GM19328 (cell line): ENCODE results near the gene PXK.
A peak's percentile ranks its signal among the peaks of the same experiment; 100 is the strongest.
"Not testable (repeated sequence)": the region's sequence is repeated elsewhere in the genome, so short reads cannot be mapped to it uniquely, and the experiment has no call there.

Source experiments
- ATAC-seq: cut with Tn5 transposase; IDR thresholded peaks from one replicate; pipeline ENCODE4 v1.9.1; 2021; ENCODE audit warnings: mild to moderate bottlenecking, moderate library complexity; ENCODE audit not compliant: unreplicated experiment

Gene PXK

GRCh38 chr3:58323529-58324390, 8.9 kb upstream of the PXK start:
- ATAC-seq, result no peak

DNA sequence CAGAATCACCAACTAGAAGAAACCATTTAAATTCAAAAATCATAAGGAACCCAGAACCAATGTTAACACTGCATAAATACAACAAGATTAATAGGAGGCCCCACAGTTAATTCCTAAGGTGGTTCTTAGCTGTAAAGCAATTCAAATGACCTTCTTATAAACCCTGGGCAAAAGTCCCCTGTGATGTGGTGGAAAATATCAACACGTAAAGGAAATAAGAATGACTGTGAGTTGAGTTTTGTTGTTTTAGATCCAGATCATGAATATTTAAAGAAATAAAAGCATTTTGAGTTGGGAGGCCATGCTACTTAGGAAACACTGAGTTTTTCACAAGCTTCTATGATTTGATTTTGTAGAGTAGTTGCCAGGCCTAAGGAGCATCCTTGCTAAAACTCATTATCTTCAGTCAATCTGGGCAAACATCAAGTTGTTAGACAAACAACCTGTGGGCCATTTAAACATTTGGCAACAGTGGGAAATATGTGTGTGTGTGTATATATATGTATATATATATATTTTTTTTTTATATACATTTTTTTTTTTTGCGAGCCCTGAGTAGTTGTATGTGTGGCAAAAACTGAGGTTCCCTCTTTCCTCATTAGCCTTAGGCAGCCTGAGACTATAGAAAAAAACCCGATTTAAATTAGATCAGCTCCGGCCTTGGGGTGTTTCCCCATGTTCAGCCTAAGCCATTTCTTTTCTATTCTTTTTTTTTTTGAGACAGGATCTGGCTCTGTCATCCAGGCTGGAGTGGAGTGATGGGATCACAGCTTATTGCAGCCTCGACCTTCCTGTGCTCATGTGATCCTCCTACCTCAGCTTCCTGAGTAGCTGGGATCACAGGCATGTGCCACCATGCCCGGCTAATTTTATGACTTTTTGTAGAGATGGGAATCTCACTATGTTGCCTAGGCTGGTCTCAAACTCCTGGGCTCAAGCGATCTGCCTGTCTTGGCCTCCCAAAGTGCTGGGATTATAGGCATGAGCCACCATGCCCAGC, 8.0 kb upstream of the PXK start:
- ATAC-seq, result no peak

GRCh38 chr3:58325525-58325992, 7.1 kb upstream of the PXK start:
- ATAC-seq, result no peak

DNA sequence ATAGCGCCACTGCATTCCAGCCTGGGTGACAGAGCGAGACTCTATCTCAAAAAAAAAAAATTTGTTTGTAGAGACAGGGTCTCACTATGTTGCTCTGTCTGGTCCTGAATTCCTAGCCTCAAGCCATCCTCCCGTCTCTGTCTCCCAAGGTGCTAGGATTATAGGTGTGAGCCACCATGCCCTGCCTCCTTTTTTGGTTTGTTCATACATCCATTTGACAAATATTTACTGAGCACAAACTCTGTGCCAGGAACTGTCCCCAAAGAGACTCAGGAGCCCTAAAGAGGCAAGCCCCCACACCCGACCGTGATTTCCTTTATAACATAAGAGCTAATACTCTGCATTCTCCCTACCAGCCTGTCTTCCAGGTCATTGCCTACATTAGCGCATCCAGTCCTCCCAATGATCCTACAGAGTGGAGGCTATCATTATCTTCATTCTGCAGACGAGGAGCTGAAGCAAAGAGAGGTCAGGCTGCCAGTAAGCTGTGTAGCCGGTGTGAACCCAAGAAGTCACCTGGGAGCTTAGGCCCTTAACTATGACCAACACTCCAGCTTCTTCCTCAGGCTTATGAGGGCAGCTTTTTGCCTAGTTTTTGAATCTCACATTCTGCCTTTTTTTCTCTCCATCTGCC, 6.3 kb upstream of the PXK start:
- no peak for ATAC-seq

DNA sequence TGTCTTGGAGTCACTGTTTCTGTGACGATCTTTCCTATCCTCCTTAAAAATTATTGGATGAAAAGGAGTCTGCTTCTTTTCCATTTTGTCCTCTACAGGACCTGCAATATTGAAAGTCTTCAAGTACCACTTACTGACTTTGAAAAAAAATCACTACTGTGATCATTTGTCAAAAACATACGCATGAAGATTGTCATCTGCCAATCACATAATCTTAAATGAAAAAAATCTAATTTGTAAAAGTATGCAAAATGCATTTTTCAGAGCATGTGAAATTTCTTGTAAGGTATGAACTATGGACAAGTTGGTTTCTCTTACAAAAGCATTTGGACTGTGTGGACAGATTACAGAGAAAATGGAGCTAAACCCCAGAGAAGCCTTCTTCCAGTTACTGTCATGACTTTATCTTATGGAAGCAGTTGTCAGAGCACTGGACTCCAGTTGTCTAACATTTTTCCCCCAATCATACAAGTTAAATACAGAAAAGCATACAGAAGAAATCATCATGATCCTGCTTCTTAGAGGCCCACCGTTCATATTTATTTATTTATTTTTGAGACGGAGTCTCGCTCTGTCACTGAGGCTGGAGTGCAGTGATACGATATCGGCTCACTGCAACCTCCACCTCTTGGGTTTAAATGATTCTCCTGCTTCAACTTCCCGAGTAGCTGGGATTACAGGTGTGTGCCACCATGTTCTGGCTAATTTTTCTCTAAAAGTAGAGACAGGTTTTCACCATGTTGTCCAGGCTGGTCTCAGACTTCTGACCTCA, 3.4 kb upstream of the PXK start:
- no peak for ATAC-seq

- ATAC-seq, result no peak
Measured at GRCh38 chr3:58329922-58330413, 2.7 kb upstream of the PXK start.

- ATAC-seq, result no peak
Measured at GRCh38 chr3:58331593-58332152, 1.0 kb upstream of the PXK start.

DNA sequence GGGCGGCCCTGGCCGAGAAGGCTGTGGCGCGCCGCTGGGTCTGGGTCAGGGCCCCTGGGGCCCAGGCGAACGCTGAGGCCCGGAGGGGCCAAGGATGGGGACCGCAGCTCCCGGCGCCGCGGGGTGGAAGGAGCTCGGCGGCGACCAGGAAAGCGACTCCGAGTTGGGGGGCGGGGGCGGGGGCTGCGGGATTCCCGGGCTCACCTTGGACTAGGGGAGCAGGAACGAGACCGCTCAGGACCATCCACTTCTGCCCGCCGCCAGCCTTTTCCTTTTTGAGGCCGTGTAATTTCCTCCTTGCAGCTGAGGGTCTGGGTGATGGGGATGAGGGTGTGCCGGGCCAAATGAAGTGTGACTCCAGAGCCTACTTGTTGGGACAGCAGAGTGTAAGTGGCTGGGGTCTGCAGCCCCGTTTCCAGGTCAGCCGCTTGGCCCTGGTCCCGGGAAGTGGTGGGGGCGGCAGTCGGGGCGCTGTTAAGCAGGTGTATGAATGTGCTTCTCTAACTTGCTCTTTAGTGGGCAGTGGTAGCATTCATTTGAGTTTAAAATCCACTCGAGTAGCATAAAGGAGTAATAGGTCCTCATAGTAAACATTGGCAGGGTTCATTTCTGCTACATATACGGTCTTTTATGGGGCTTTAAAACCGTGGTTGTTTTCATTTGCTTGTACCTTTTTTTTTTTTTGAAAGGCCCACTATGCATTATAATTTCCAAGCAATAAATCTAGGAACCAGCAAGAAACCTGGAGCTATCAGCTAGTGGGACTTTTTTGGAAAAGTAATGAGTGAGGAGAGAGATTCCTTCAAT, 717 bp downstream of the PXK start:
- ATAC-seq, result peak; percentile 21

- no peak for ATAC-seq
Measured at GRCh38 chr3:58334013-58334321, 1.3 kb downstream of the PXK start.

GRCh38 chr3:58334506-58334884, 1.8 kb downstream of the PXK start:
- no peak for ATAC-seq

- no peak for ATAC-seq
Measured at GRCh38 chr3:58335652-58335947, 2.9 kb downstream of the PXK start.

DNA sequence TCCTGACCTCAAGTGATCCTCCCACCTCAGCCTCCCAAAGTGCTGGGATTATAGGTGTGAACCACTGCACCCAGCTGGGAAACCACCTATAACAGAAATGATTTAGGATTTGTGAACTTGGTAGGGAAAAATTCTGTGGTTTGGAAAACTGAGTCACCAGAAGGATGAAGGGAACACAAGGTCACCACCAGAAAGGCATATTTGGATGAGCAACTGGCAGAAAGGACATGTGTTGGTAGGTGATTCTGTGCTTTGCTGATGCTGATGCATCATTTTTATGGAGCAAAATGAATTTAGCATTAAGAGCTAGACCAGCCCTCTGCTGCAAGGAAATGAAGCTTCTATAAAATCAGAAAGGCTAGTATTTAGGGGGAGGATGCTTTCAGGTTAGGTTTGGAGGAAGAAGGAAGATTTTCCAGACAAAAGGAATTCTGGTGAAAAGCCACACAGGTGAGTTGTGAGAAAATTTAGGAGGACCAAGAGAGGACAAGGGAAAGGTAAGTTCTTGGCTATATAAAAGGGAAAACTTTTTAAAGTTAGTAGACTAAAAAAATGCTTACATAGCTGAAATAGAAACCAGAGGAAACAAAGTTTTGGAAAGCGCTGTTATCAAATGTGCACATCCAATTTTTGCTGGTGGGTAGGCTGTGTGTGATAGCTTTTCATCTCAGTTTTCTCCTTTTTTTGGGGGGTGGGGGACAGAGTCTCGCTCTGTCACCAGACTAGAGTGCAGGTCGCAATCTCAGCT, 3.6 kb downstream of the PXK start:
- no peak for ATAC-seq

DNA sequence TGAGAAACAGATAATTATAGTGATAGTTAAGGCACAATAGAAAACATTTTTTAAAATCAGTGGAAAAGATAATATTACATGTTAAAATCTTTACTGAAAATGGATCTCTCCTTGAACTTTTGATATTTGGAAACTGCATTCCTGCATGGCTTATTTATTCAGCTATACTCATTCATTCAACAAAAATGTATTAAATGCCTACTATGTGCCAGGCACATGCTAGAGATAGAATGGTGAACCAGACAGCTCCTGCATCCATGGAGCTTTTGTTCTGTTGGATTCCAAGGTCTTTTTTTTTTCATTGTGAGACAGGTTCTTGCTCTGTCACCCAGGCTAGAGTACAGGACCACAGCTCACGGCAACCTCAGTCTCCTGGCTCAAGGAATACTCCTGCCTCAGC, 4.5 kb downstream of the PXK start:
- no peak for ATAC-seq

DNA sequence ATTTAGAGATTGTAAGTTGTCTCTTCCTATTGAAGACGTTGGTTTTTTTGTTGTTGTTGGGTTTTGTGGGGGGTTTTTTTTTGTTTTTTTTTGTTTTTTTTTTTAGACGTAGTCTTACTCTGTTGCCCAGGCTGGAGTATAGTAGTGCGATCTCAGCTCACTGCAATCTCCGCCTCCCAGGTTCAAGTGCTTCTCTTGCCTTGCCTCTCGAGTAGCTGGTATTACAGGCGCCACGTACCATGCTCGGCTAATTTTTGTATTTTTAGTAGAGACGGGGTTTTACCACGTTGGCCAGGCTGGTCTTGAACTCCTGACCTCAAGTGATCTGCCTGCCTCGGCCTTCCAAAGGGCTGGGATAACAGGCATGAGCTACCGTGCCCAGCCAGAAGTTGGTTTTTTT, 6.5 kb downstream of the PXK start:
- ATAC-seq, result not testable (repeated sequence)

DNA sequence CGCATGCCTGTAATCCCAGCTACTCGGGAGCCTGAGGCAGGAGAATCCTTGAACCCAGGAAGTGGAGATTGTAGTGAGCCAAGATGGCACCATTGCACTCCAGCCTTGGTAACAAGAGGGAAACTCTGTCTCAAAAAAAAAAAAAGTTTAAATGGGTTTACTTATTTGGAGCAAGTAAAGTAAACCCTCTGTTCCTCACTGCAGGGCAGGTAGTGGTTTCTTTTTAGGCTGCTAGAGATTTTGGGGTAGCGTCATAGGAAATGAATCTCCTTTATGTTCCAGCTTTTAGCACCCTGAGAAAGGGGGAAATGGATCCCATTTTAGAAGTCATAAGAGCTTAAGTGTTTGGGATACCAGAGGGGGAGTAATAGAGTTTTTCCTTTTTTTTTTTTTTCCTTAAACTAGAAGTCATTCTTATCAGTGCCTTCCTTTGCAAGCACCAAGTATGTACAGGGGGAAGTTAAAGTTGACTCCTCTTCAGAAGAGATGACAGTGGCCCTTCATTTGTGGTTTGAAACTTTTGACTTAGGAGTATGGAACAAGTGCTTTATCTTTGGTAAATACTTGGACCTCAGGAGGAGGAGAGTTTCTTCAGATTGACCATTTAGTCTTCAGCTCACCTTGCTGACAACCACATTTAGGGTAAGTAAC, 8.0 kb downstream of the PXK start:
- ATAC-seq, result no peak

DNA sequence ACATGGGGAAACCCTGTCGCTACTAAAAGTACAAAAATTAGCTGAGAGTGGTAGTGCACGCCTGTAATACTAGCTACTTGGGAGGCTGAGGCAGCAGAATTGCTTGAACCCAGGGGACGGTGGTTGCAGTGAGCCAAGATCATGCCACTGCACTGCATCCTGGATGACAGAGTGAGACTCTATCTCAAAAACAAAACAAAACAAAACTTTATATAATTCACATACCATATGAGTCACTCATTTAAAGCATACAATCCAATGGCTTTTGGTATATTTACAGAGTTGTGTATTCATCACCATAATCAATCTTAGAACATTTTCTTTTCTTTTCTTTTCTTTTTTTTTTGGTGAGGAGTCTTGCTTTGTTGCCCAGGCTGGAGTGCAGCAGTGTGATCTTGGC, 8.7 kb downstream of the PXK start:
- ATAC-seq, result no peak

GRCh38 chr3:58342676-58343075, 10.0 kb downstream of the PXK start:
- no peak for ATAC-seq

GRCh38 chr3:58345457-58345856, 12.8 kb downstream of the PXK start:
- ATAC-seq, result no peak
